PFSK-1 (cell line): ENCODE results near the gene INF2.

ENCODE experiments used
- FOXP2 ChIP-seq: optimal IDR thresholded peaks from 2 replicates; pipeline ENCODE3; 2011; ENCODE audit warnings: borderline replicate concordance, control low read depth, inconsistent platforms; ENCODE audit not compliant: insufficient read depth; ENCODE audit errors: extremely low read length, extremely low read depth
- POLR2AphosphoS5 ChIP-seq: IDR thresholded peaks from 2 replicates; pipeline ENCODE4 v1.6.1; 2012; ENCODE audit warnings: low read depth, mild to moderate bottlenecking, control low read depth, low read length, moderate library complexity
- TAF1 ChIP-seq: IDR thresholded peaks from 2 replicates; pipeline ENCODE4 v1.6.1; 2012; ENCODE audit warnings: low read length, control low read depth, borderline replicate concordance; ENCODE audit not compliant: insufficient read depth
- TF ChIP-seq, protein P1 (sequence below), 2 experiments: IDR thresholded peaks; 2 replicates each; pipeline versions ENCODE4 v1.6.1 to v1.8.0; 2011 to 2012; ENCODE audit warnings: low read depth in 2 of 2, low read length in 2 of 2, control low read depth in 1 of 2, inconsistent platforms in 1 of 2, mild to moderate bottlenecking in 1 of 2, moderate library complexity in 1 of 2; ENCODE audit not compliant: insufficient read depth in 1 of 2

DNA sequence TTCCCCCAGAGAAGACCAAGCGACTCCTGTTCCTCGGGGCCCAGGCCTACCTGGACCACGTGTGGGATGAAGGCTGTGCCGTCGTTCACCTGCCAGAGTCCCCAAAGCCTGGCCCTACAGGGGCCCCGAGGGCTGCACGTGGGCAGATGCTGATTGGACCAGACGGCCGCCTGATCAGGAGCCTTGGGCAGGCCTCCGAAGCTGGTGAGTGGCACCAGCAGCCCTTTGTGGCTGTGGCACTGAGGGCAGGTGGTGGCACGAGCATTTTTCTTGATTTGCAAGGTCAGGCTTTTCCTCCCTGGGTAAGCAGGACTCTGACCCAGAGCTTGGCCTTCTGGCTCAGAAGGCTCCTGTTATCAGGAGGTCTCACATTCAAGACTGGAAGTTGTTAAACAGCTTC, 66.2 kb downstream of the INF2 start:
- TF ChIP-seq POLR2AphosphoS5 (no peak), FOXP2 (no peak), TAF1 (no peak)
- TF ChIP-seq, protein P1, sequence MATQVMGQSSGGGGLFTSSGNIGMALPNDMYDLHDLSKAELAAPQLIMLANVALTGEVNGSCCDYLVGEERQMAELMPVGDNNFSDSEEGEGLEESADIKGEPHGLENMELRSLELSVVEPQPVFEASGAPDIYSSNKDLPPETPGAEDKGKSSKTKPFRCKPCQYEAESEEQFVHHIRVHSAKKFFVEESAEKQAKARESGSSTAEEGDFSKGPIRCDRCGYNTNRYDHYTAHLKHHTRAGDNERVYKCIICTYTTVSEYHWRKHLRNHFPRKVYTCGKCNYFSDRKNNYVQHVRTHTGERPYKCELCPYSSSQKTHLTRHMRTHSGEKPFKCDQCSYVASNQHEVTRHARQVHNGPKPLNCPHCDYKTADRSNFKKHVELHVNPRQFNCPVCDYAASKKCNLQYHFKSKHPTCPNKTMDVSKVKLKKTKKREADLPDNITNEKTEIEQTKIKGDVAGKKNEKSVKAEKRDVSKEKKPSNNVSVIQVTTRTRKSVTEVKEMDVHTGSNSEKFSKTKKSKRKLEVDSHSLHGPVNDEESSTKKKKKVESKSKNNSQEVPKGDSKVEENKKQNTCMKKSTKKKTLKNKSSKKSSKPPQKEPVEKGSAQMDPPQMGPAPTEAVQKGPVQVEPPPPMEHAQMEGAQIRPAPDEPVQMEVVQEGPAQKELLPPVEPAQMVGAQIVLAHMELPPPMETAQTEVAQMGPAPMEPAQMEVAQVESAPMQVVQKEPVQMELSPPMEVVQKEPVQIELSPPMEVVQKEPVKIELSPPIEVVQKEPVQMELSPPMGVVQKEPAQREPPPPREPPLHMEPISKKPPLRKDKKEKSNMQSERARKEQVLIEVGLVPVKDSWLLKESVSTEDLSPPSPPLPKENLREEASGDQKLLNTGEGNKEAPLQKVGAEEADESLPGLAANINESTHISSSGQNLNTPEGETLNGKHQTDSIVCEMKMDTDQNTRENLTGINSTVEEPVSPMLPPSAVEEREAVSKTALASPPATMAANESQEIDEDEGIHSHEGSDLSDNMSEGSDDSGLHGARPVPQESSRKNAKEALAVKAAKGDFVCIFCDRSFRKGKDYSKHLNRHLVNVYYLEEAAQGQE (IDR thresholded peaks at IDR 0.05; ENCODE audit: insufficient read depth in 1 of 2, low read depth in 2 of 2, low read length in 2 of 2) = no peak
